OCI-M2 (cell line): ENCODE results near the gene CHCHD4.
"Not testable (repeated sequence)": the region's sequence is repeated elsewhere in the genome, so short reads cannot be mapped to it uniquely, and the experiment has no call there.

ENCODE experiments used
- DNase-seq: peaks from one replicate; lab custom pipeline; 2025; ENCODE audit not compliant: unreplicated experiment; lab: John Stamatoyannopoulos, UW

CHCHD4 gene

GRCh38 chr3:14120921-14121448 is 3.7 kb downstream of the CHCHD4 start:
- not testable (repeated sequence) for DNase-seq

- no peak for DNase-seq
These were observed 4.4 kb downstream of the CHCHD4 start for GRCh38 chr3:14120111-14120920.

GRCh38 chr3:14119651-14120050 is 5.0 kb downstream of the CHCHD4 start:
- no peak for DNase-seq

DNA sequence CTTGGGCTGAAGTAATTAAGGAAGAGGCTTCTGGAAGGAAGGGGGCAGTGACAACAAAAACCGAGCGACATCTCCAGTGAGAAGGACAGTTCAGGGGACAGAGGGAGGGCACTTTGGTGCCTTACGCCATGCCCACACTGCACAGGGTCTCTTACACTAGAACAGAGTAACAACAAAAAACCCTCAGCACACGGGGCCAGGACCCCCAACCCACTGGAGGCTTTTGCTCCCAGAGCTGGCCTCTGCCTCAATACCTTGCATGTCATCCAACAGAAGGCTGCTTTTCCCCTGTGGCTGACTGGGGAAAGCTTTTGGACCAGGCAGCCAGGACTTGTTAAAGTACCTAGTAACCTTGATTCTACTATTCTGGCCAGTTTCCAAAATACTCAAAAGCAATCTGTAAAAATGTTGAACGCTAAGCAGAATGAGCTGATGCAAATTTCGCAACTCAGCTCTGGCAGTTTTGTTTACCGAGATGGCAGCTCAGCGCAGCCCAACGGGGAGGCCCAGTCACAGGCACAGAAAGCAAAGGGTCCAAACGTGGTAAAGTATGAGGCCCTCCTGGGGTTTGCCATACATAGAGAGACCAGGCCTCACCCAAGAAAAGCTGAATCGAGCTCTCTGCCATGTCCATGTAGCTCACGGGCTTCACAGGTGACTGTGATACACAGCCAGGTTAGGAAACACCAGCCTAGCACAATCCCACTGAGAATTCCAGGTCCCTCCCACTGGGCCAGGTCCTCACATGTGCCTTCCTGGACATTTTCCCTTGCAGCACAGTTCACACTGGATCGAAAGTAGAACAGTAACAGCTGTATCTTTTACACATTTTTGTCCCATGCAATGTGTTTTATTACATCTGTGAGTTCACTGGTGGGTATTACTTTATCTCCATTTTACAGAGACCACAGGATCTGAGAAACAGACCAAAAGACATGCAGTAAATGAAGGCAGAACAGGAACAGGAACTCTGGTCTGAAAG is 6.0 kb downstream of the CHCHD4 start:
- no peak for DNase-seq

GRCh38 chr3:14117468-14118399 is 6.9 kb downstream of the CHCHD4 start:
- no peak for DNase-seq

DNA sequence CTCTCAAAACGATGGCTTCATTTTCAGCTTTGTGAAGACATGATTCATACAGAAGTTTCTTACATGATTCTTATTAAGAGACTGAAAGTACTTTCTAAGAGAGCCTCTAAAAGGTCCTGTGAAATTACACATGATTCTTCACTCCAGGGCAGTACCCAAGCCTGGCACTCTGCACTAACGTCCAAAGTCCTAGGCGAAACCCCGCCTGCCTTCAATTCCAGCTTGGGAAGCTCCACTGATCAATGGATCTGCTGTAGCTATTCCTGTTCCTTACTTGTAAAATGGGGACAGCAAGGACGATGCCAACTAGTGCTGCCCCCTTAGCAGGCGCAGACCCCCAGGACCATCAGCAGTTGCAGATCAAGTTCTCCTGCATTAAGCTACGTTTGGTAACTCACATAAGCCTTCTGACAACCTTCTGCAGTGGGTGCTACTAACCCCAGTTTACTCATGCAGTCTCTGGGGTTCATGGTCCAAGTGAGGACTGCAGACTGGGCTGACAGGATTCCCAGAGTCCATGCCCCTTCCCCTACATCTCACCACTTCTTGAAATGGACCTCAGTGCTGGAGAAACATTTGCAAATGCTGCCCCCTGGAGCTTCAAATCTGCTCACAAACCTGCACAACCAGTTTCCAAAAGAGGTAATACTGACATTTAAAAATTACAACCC is 10.6 kb downstream of the CHCHD4 start:
- DNase-seq = no peak

DNA sequence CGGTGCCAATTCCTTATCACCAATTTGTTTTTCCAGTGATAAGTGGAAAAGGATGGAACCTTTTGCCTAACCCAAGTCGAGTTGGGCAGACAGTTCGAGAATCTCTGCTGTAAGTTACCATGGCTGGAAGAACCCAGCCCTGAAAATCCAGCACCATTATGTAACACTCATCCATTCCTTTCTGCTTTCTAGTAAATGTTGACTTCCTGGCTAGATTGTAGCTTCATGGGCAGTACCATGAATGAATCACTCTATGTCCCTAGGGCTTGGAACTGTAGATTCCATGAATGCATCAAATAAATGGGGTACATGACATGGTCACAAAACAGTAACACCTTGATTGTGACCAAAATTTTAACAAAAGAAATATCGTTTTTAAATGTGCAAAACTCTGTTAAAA is 14.0 kb downstream of the CHCHD4 start:
- DNase-seq = no peak

DNA sequence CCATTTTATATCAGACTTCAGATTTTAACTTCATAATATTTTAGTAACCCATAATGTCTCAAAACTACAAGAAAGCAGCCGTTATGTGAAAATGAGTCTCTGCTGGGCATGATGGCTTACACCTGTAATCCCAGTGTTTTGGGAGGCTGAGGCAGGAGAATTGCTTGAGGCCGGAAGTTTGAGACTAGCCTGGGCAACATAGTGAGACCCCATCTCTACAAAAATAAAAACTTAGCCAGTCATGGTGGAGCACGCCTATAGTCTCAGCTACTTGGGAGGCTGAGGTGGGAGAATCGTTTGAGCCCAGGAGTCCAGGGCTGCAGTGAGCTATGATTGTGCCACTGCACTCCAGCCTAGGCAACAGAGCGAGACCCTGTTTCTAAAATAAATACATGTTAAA is 14.8 kb downstream of the CHCHD4 start:
- DNase-seq = not testable (repeated sequence)

DNA sequence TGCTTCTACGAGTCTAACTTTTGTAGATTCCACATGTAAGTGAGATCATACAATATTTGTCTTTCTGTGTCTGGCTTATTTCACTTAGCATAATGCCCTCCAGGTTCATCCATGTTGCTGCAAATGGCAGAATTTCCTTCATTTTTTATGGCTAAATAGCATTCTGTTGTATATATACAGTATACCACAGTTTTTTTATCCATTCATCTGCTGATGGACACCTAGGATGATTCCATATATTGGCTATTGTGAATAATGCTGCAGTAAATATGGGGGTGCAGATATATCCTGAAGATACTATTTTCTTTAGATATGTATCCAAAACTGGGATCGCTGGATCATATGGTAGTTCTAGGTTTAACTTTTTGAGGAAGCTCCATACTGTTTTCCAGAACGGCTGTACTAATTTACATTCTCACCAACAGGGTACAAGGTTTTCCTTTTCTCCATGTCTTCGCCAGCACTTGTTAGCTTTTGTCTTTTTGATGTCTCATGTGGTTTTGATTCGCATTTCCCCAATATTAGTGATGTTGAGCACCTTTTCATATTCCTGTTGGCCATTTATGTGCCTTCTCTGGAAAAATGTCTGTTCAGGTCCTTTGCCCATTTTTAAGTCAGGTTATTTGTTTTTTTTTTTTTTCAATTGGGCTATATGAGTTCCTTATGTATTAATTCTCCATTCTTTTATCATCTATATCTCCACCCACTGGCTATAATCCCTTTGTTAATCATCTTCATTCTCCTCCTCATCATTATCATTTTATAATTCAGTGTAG is 26.9 kb downstream of the CHCHD4 start:
- DNase-seq = no peak

DNA sequence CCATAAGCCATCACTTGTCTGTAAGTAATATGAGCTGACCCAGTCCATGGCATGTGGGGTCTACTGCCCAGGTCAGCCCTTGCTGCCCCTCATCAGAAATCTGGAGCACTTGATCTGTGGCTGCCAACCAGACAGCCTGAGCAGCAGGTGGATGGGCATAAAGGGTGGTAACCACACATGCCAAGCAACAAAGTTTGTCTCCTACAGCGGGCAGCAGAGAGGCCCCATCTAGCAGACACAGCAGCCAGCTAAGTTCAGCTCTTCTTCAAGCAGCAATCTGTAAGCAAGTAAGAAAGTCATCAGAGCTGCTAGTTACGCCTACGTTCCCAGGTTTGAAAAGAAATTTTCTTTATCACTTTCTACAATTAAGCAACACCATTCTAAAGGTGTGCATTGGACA is 27.9 kb downstream of the CHCHD4 start:
- DNase-seq = no peak

DNA sequence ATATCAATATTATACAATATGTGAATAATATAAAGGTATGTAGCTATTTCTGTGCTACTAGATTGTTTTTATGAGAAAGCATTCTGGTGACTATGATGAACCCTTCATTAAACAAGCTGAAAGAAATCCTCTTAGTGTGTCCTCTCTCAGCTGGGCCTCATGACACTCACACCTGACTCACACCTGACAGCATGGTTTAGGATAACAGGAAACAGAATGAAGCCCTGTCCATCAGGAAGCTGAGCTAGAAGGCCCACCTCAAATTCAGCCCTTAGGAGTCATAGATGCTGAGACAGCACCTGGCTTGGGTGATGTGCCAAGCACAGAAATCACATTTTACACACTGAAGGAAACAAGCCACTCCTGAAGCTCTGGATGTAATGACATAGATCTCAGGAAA is 30.8 kb downstream of the CHCHD4 start:
- no peak for DNase-seq

DNA sequence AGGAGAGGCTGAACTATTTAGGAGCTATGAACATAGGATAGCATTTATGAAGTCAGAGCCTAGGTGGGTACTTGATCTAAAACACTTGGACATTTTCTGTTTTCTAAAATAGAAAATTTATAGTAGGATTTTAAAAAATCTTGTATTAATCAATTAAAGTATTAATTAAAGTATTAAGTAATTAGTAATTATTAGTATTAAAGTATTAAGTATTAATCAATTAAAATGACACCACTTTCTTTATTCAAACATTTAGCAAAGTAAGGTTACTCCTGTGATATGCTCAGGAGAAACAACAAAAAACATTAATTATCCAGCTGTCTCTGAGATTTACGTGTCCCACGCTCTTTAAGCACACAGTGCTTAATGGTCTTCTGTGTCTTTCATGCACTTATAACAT is 32.2 kb downstream of the CHCHD4 start:
- DNase-seq = no peak

DNA sequence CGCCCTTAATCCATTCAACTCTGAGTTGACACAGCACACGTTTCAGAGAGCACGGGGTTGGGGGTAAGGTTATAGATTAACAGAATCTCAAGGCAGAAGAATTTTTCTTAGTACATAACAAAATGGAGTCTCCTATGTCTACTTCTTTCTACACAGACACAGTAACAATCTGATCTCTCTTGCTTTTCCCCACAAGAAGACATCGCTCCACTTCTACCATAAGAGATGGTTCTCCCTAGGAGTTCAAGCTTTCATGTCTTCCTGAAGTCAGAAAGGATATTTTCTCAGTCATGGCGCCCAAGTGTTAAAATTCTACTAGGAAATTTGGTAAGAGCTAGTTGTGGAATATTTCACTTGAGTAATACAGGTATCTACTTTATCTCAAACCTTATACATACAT is 32.7 kb downstream of the CHCHD4 start:
- DNase-seq = not testable (repeated sequence)

- not testable (repeated sequence) for DNase-seq
These were observed 37.2 kb downstream of the CHCHD4 start for GRCh38 chr3:14087461-14087860.

DNA sequence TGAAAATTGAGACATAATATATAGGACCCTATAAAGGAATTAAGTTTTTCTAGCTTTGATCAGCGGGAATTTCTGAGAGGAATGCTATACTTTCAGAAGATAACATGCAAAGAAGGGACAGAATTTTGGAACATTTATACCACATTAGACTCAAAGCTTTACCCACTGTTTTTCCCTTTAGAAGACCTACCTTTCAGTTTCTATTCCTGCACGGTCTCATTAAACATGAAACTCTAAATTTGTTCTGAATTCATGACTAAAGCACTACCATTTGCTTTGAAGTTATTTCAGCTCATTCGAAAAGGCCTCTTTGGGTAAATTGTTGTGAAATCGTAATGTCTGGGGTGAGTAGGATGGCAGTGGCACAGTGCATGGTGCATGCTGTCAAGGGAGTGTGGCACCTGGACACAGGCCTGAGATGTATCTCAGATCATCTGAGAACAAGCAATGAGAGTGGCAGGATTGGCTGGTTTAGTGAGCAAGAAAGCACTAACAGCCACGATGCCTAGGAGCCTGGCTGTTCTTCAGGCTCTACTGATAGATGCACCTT is 42.5 kb downstream of the CHCHD4 start:
- no peak for DNase-seq

DNA sequence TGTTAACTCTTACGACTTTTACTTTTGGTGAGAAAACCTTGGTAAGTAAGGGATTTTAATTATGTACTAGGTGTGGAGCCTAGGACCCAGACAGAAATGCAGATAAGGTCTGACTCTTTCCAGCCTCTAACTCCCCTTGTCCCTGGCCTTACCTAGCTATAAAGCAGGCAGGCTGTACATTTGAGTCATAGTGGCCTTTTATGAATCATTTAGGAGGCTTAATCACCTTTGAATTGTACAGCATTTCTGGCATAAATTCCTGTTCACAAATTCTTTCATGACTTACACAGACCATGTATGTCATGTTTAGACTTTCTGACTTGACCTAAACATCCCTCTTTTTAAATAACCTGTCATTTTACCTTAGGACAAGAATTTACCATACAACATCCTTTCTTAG is 47.4 kb downstream of the CHCHD4 start:
- no peak for DNase-seq

- DNase-seq = not testable (repeated sequence)
These were observed 49.4 kb downstream of the CHCHD4 start for GRCh38 chr3:14075233-14075632.

GRCh38 chr3:14064910-14065309 is 59.8 kb downstream of the CHCHD4 start:
- no peak for DNase-seq

DNA sequence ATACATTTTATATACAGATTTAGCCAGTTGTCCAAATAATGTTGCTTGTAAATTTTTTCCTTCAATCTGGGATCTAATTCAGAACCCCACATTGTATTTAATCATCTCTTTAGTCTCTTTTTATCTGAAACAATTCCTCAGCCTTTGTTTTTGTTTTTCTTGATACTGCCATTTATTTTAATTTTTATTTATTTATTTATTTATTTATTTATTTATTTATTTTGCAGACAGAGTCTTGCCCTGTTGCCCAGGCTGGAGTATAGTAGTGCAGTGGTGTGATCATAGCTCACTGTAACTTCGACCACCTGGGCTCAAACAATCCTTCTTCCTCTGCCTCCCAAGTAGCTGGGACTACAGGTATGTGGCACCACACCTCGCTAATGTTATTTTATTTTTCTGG is 61.5 kb downstream of the CHCHD4 start:
- DNase-seq = no peak
